Spleen (tissue), 11 donors: Measurements from ENCODE around the gene MFN2. TPM values are rescaled to one million over a fixed set of nuclear protein-coding genes. Genes with fewer than 3 reads are reported as not detected.
A peak's percentile ranks its signal among the peaks of the same experiment; 100 is the strongest.
"Not testable (repeated sequence)": the region's sequence is repeated elsewhere in the genome, so short reads cannot be mapped to it uniquely, and the experiment has no call there.

ENCODE experiments used
- DNase-seq: peaks from one replicate; pipeline ENCODE4 v3.0.0-alpha.2; 2020
- H3K27ac ChIP-seq, 8 donors: fragments of 200-600 bp; sonication (generic) in 7 of 8; 1 replicate in 4 of 8; 2 replicates in 4 of 8; pipeline versions ENCODE4 v1.5.0 to v1.8.0; 2016 to 2021; ENCODE audit warnings: inconsistent platforms in 4 of 8, mild to moderate bottlenecking in 4 of 8, moderate library complexity in 1 of 8
- H3K27me3 ChIP-seq, 7 donors: fragments of 200-600 bp; sonication (generic) in 6 of 7; replicated peaks in 1 of 7; 1 replicate in 4 of 7; 2 replicates in 3 of 7; pipeline versions ENCODE4 v1.5.0 to v1.8.0; 2016 to 2021; ENCODE audit warnings: inconsistent platforms in 3 of 7, mild to moderate bottlenecking in 1 of 7
- H3K36me3 ChIP-seq, 6 donors: fragments of 200-600 bp; sonication (generic) in 5 of 6; 1 replicate in 4 of 6; 2 replicates in 2 of 6; pipeline versions ENCODE4 v1.5.0 to v1.8.0; 2016 to 2021; ENCODE audit warnings: inconsistent platforms in 2 of 6
- H3K4me1 ChIP-seq, 6 donors: fragments of 200-600 bp; sonication (generic) in 5 of 6; 1 replicate in 3 of 6; 2 replicates in 3 of 6; pipeline versions ENCODE4 v1.5.0 to v1.8.0; 2016 to 2021; ENCODE audit warnings: inconsistent platforms in 3 of 6
- H3K4me3 ChIP-seq, 8 donors: fragments of 200-600 bp; sonication (generic) in 7 of 8; 1 replicate in 4 of 8; 2 replicates in 4 of 8; pipeline versions ENCODE4 v1.5.0 to v1.8.0; 2016 to 2021; ENCODE audit warnings: inconsistent platforms in 4 of 8, mild to moderate bottlenecking in 4 of 8, moderate library complexity in 2 of 8
- H3K9me3 ChIP-seq, 8 donors: fragments of 200-600 bp; sonication (generic) in 7 of 8; 1 replicate in 4 of 8; 2 replicates in 4 of 8; pipeline versions ENCODE4 v1.5.0 to v1.8.0; 2016 to 2021; ENCODE audit warnings: inconsistent platforms in 4 of 8
- CTCF ChIP-seq, 11 experiments: fragments of 200-600 bp in 7 of 11; fragments of 450-650 bp in 4 of 11; sonication (generic) in 4 of 11; IDR thresholded peaks in 8 of 11; conservative IDR thresholded peaks in 3 of 11; 1 replicate in 7 of 11; 2 replicates in 4 of 11; pipeline versions ENCODE4 v1.4.0 to v1.8.0; 2016 to 2021; ENCODE audit warnings: antibody characterized with exemption in 11 of 11, inconsistent platforms in 4 of 11, mild to moderate bottlenecking in 1 of 11
- POLR2A ChIP-seq, 3 donors: fragments of 450-650 bp; IDR thresholded peaks; one replicate each; pipeline ENCODE4 v1.5.1; 2017; ENCODE audit warnings: antibody characterized with exemption in 3 of 3, mild to moderate bottlenecking in 1 of 3
- POLR2AphosphoS5 ChIP-seq, 3 donors: sonication (generic); formaldehyde crosslinking; IDR thresholded peaks; one replicate each; pipeline ENCODE4 v1.5.1; 2017; ENCODE audit warnings: antibody characterized with exemption in 3 of 3
- WGBS, 5 donors: extraction: QIAGEN DNeasy Blood & Tissue Kit in 3 of 5; methylation state at CpG; one replicate each; pipeline versions ENCODE4 v1.1.5 to v1.1.7; 2013 to 2018; 5-methylcytosine and 5-hydroxymethylcytosine counted together
- intact Hi-C: fragments of 100-400 bp; cut with DNase I; formaldehyde crosslinking; loops from one replicate; pipeline ENCODE4 v1.15.0; 2023; ENCODE audit warnings: low total_unique reads
- polyA plus RNA-seq, 3 donors: library from polyadenylated mRNA; stranded (reverse); fragments of 200-250 nt; gene quantifications; one replicate each; pipeline ENCODE4 v1.2.1, GENCODE V29; 2013
- total RNA-seq, 7 donors: library from RNA; depleted of rRNA in 3 of 7; stranded (reverse); fragments of >200 nt in 3 of 7; fragmentation: NEBNext Ultra II Directional in 4 of 7; extraction: Animal tissue kit (Norgen Biotek cat#: 25700) in 4 of 7; gene quantifications; one replicate each; pipeline versions ENCODE4 v1.1.0 to v1.2.1, GENCODE V29; 2016 to 2021
- donor health status: healthy with polysubstance abuse.
- donor health status: DM: no; HTN: no; CAD: no; lungs with moderate emphysema.
- donor health status: DM: no; HTN: no; CAD: no.
- donor health status: Bipolar disorder and iron deficiency.
- donor health status: healthy.
- donor health status: DM: no; HTN: no; CAD: no.
- donor health status: DM: yes; HTN: yes; CAD: no.

Gene MFN2
- total and polyA plus RNA-seq, 10 donors = 14.8 to 69.6 (median 60.5) TPM

DNA sequence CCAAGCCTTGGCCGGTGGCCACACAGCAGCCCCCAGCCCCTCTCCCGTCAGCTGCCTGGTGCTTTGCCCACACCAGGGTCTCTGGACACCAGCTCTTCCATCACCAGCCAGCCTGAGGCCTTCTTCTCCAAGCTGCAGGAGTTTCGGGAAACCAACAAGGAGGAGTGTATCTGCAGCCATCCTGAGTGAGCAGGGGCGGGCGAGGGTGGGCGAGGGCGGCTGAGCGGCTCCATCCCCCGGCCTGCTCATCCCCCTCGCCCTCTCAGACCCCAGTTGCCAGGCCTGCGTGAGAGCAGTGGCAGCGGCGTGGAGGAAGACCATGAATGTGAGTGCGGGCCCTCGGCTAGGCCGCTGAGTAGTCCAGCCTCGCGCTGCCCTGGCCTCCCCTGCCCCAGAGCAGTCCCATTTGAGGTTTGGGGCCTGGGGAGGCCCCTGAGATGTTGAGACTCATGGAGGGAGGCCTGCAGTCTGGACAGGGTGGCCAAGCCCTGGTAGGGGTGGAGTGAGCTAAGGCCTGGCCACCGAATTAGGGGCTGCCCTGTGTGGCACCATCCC lies 48.8 kb downstream of the MFN2 start:
- H3K27me3 ChIP-seq = no peaks in the 10 kb centered on the region
- H3K4me1 ChIP-seq = peaks cover 0 to 12% (median 3%) of the 10 kb centered on the region in 6 donors
- no peak overlapping the region for H3K4me3 ChIP-seq
- intact Hi-C loops = no loop called here
- TF ChIP-seq POLR2A (IDR thresholded peaks at IDR 0.05) = no peak
- peak in 1 of 3 donors; percentile 38 for TF ChIP-seq POLR2AphosphoS5 (IDR thresholded peaks at IDR 0.05)
- H3K36me3 ChIP-seq = peaks cover 0 to 89% (median 75%) of the 10 kb centered on the region in 6 donors
- no peak for DNase-seq
- H3K27ac ChIP-seq = no peak overlapping the region
- WGBS, 5 donors = 95 to 100% (median 97%) methylated on average over 9 to 19 of the region's 19 CpGs
- H3K9me3 ChIP-seq = no peaks in the 10 kb centered on the region

GRCh38 chr1:12029720-12030339 lies 49.6 kb downstream of the MFN2 start:
- WGBS, 5 donors = 86 to 91% (median 89%) methylated on average over 7 to 32 of the region's 32 CpGs
- peaks cover 0 to 81% (median 68%) of the 10 kb centered on the region in 6 donors for H3K36me3 ChIP-seq
- H3K4me1 ChIP-seq = peaks cover 0 to 20% (median 4%) of the 10 kb centered on the region in 6 donors
- H3K27me3 ChIP-seq = no peaks in the 10 kb centered on the region
- no peaks in the 10 kb centered on the region for H3K9me3 ChIP-seq
- DNase-seq = no peak
- intact Hi-C loops = no loop called here
- H3K27ac ChIP-seq = no peak overlapping the region
- H3K4me3 ChIP-seq = no peak overlapping the region
- no peak for TF ChIP-seq CTCF (IDR thresholded peaks at IDR 0.05 in 8 of 11, conservative IDR thresholded peaks at IDR 0.05 in 3 of 11)
- no peak for TF ChIP-seq POLR2AphosphoS5 (IDR thresholded peaks at IDR 0.05)
- TF ChIP-seq POLR2A (IDR thresholded peaks at IDR 0.05) = no peak

DNA sequence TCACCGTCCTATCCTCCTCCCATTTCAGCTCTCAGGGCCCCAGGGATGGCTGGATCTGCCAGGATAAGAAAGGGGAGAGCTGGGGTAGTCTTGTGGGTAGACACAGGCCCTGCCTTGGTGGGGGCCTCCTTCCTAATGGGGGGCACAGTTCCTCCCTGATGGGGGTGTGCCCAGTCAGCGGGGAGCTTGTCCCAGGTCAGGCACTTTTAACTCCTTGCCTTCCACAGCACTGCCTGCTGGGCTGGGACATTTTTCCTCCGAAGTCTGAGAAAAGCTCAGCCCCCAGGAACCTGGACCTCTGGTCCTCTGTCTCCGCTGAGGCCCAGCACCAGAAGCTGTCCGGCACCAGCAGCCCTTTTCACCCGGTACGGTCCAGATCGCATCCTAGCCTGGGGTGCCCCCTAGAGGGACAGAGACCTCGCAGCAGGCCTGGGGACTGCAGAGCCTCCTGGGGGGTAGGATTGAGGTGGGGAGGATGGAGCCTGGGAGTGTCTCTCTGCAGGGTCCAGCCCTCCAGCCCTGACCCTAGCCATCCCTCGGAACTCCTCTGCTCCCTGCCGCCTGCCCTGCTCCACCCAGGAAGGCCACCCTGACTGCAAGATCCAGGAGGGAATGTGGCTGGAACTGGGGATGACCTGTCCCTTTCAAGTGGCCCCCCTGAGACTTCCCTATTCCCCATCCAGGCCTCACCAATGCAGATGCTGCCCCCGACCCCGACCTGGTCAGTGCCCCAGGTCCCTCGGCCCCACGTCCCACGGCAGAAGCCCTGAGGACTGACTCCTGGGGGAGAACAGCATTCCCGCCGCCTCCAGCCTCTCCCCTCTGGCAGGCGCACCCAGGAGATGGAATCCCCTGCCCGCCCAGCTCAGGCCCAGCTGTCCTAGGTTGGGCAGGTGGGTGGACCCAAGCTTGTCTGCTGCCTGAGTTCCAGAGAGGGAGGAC lies 51.1 kb downstream of the MFN2 start:
- Histone ChIP-seq H3K27ac (peak overlapping the region in 1 of 8 donors; percentile 21), H3K4me3 (no peak overlapping the region), H3K4me1 (peaks cover 0 to 29% (median 4%) of the 10 kb centered on the region in 6 donors), H3K9me3 (no peaks in the 10 kb centered on the region), H3K27me3 (no peaks in the 10 kb centered on the region), H3K36me3 (peaks cover 0 to 66% (median 56%) of the 10 kb centered on the region in 6 donors)
- WGBS, 5 donors = 78 to 85% (median 83%) methylated on average over 17 to 20 of the region's 20 CpGs
- TF ChIP-seq POLR2A (IDR thresholded peaks at IDR 0.05) = no peak
- peak in 1 of 3 donors; percentile 34 for TF ChIP-seq POLR2AphosphoS5 (IDR thresholded peaks at IDR 0.05)
- peak in 10 of 11 experiments; percentile 13 to 75 (median 47) for TF ChIP-seq CTCF (IDR thresholded peaks at IDR 0.05 in 8 of 11, conservative IDR thresholded peaks at IDR 0.05 in 3 of 11)
- DNase-seq = no peak
- intact Hi-C loops = no loop called here

- no peak for DNase-seq
- Histone ChIP-seq H3K36me3 (peaks cover 0 to 58% (median 50%) of the 10 kb centered on the region in 6 donors), H3K4me3 (no peak overlapping the region), H3K4me1 (peaks cover 0 to 29% (median 4%) of the 10 kb centered on the region in 6 donors), H3K27ac (peak overlapping the region in 1 of 8 donors; percentile 21), H3K9me3 (no peaks in the 10 kb centered on the region), H3K27me3 (no peaks in the 10 kb centered on the region)
- 82 to 91% (median 87%) methylated on average over 8 to 10 of the region's 10 CpGs for WGBS, 5 donors
- intact Hi-C loops = no loop called here
- TF ChIP-seq CTCF (IDR thresholded peaks at IDR 0.05 in 8 of 11, conservative IDR thresholded peaks at IDR 0.05 in 3 of 11) (no peak), POLR2A (IDR thresholded peaks at IDR 0.05) (no peak)
These were observed 51.9 kb downstream of the MFN2 start for GRCh38 chr1:12032161-12032621.

DNA sequence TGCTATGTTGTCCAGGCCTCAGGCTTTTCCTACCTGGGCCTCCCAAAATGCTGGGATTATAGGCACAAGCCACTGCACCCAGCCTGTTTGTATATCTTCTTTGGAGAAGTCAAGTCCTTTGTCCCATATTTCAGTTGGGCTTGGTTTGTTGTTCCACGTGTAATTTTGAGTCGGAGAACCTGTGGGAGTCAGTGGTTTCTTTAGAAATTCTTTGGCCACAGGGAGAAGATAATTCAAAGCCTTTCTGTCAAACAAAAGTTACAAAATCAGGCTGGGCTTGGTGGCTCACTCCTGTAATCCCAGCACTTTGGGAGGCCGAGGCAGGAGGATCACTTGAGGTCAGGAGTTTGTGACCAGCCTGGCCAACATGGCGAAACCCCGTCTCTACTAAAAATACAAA lies 53.2 kb downstream of the MFN2 start:
- Histone ChIP-seq H3K27ac (peak overlapping the region in 2 of 8 donors; percentile 26 to 46), H3K4me1 (peaks cover 0 to 29% (median 4%) of the 10 kb centered on the region in 6 donors), H3K36me3 (peaks cover 0 to 45% (median 38%) of the 10 kb centered on the region in 6 donors)
- H3K4me3 ChIP-seq, DNase-seq, H3K27me3 ChIP-seq, H3K9me3 ChIP-seq, intact Hi-C loops: not testable (repeated sequence)
- WGBS, 5 donors = 69 to 91% (median 81%) methylated on average over 5 of the region's 5 CpGs
